PC-3 (cell line): Measurements from ENCODE around the gene BAZ1A. TPM values are rescaled to one million over a fixed set of nuclear protein-coding genes. Genes with fewer than 3 reads are reported as not detected.

Experiments used
- ATAC-seq: fragments of 200-7000 bp; cut with Tn5 transposase; 2 replicates; pipeline ENCODE4 v1.9.1; 2020; ENCODE audit warnings: mild to moderate bottlenecking, moderate library complexity
- BruUV-seq: library from RNA; stranded (reverse); fragments of 400-500 nt; replicated peaks from 2 replicates; lab custom pipeline; 2021; lab: Mats Ljungman, UMichigan
- CTCF ChIA-PET: fragments of 300-600 bp; sonication (Branson Sonifier 250); formaldehyde crosslinking; loops from one replicate; lab custom pipeline; 2022; ENCODE audit warnings: antibody characterized with exemption; lab: Charles Lee
- POLR2A ChIA-PET: fragments of 300-600 bp; sonication (Branson Sonifier 250); formaldehyde crosslinking; loops from one replicate; lab custom pipeline; 2022; ENCODE audit warnings: antibody characterized with exemption; ENCODE audit not compliant: unreplicated experiment; lab: Charles Lee
- DNase-seq: peaks from one replicate; pipeline ENCODE4 v3.0.0-alpha.2; 2015
- H2AFZ ChIP-seq: fragments of 300-600 bp; sonication (generic); 2 replicates; pipeline ENCODE4 v1.6.0; 2016; ENCODE audit warnings: antibody characterized with exemption, low read length
- H3F3A ChIP-seq: fragments of 300-600 bp; sonication (generic); one replicate; pipeline ENCODE4 v1.6.0; 2017; ENCODE audit warnings: antibody characterized with exemption, low read length, control low read depth, mild to moderate bottlenecking; ENCODE audit not compliant: unreplicated experiment
- H3K27ac ChIP-seq: fragments of 300-600 bp; sonication (generic); 2 replicates; pipeline ENCODE4 v1.5.1; 2016; ENCODE audit warnings: mild to moderate bottlenecking, low read length
- H3K27me3 ChIP-seq: fragments of 300-600 bp; sonication (generic); 2 replicates; pipeline ENCODE4 v1.6.1; 2016; ENCODE audit warnings: low read length, mixed read lengths
- H3K36me3 ChIP-seq: fragments of 300-600 bp; sonication (generic); 2 replicates; pipeline ENCODE4 v1.6.1; 2016; ENCODE audit warnings: low read depth, mixed run types, low read length, mixed read lengths
- H3K4me1 ChIP-seq: fragments of 300-600 bp; sonication (generic); 2 replicates; pipeline ENCODE4 v1.5.1; 2016; ENCODE audit warnings: low read length; ENCODE audit not compliant: insufficient read depth
- H3K4me2 ChIP-seq: fragments of 300-600 bp; sonication (generic); 2 replicates; pipeline ENCODE4 v1.6.0; 2016; ENCODE audit warnings: low read length
- H3K4me3 ChIP-seq: fragments of 300-600 bp; sonication (generic); 2 replicates; pipeline ENCODE4 v1.5.1; 2016; ENCODE audit warnings: mild to moderate bottlenecking, low read length, mixed read lengths
- H3K79me2 ChIP-seq: fragments of 300-600 bp; sonication (generic); 2 replicates; pipeline ENCODE4 v1.6.1; 2017; ENCODE audit warnings: low read length, mixed read lengths
- H3K9ac ChIP-seq: fragments of 300-600 bp; sonication (generic); 2 replicates; pipeline ENCODE4 v1.6.0; 2016; ENCODE audit warnings: mild to moderate bottlenecking, low read length
- H3K9me2 ChIP-seq: fragments of 300-600 bp; sonication (generic); replicated peaks from 2 replicates; pipeline ENCODE4 v1.6.1; 2016; ENCODE audit warnings: mixed run types, low read length, mixed read lengths
- H3K9me3 ChIP-seq: fragments of 300-600 bp; sonication (generic); 2 replicates; pipeline ENCODE4 v1.6.1; 2016; ENCODE audit warnings: low read length, mixed read lengths
- H4K20me1 ChIP-seq: fragments of 300-600 bp; sonication (generic); 2 replicates; pipeline ENCODE4 v1.6.1; 2016; ENCODE audit warnings: low read length, mixed read lengths
- EZH2 ChIP-seq: fragments of 300-600 bp; sonication (generic); IDR thresholded peaks from one replicate; pipeline ENCODE4 v1.6.1; 2017; ENCODE audit warnings: antibody characterized with exemption, mild to moderate bottlenecking, low read length; ENCODE audit not compliant: unreplicated experiment
- EZH2phosphoT487 ChIP-seq: fragments of 300-600 bp; sonication (generic); IDR thresholded peaks from 2 replicates; pipeline ENCODE4 v1.6.1; 2018; ENCODE audit warnings: mild to moderate bottlenecking, antibody characterized with exemption, low read length, borderline replicate concordance
- intact Hi-C: fragments of 100-400 bp; cut with micrococcal nuclease; formaldehyde crosslinking; loops from 2 replicates; pipeline ENCODE4 v1.9.0; 2023
- total RNA-seq: library from RNA; depleted of rRNA; stranded (reverse); fragments of >200 nt; gene quantifications from 2 replicates; pipeline ENCODE4 v1.2.3, GENCODE V29; 2014
- TF ChIP-seq, protein P1 (sequence below): fragments of 300-600 bp; sonication (generic); conservative IDR thresholded peaks from 2 replicates; pipeline ENCODE4 v1.5.1; 2017; ENCODE audit warnings: antibody characterized with exemption, low read depth, mild to moderate bottlenecking, low read length

Gene BAZ1A
- total RNA-seq, 1 experiment from 2014 or later: 24.7 TPM

DNA sequence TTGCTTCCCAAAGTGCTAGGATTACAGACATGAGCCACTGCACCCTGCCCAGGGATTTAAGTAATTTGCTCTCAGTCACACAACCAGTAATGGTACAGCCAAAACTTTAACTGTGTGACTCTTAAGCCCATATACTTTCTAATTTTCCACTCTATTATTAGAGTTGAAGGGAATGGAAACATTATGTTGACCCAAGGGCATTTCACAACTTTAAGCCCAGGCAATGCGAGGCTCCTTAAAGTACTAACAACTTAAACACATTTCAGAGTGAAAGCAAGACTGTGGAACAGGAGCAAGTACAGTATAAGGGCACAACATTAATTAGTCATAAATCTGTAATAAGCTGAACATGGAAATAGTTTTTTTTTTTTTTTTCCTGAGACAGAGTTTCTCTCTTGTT lies 39.8 kb downstream of the BAZ1A start:
- BruUV-seq: no TSS peak
- H3K4me1 ChIP-seq: peaks cover 13% of the 10 kb centered on the region
- H3K36me3 ChIP-seq: no peaks in the 10 kb centered on the region
- TF ChIP-seq EZH2phosphoT487: no peak
- TF ChIP-seq, protein P1, sequence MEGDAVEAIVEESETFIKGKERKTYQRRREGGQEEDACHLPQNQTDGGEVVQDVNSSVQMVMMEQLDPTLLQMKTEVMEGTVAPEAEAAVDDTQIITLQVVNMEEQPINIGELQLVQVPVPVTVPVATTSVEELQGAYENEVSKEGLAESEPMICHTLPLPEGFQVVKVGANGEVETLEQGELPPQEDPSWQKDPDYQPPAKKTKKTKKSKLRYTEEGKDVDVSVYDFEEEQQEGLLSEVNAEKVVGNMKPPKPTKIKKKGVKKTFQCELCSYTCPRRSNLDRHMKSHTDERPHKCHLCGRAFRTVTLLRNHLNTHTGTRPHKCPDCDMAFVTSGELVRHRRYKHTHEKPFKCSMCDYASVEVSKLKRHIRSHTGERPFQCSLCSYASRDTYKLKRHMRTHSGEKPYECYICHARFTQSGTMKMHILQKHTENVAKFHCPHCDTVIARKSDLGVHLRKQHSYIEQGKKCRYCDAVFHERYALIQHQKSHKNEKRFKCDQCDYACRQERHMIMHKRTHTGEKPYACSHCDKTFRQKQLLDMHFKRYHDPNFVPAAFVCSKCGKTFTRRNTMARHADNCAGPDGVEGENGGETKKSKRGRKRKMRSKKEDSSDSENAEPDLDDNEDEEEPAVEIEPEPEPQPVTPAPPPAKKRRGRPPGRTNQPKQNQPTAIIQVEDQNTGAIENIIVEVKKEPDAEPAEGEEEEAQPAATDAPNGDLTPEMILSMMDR: no peak
- TF ChIP-seq EZH2: no peak
- H3K4me3 ChIP-seq: no peak overlapping the region
- H3F3A ChIP-seq: no peaks in the 10 kb centered on the region
- DNase-seq: no peak
- H3K9me2 ChIP-seq: no peaks in the 10 kb centered on the region
- no peaks in the 10 kb centered on the region for H3K9me3 ChIP-seq
- ATAC-seq: no peak
- H4K20me1 ChIP-seq: no peaks in the 10 kb centered on the region
- CTCF ChIA-PET: no interaction called here
- no peak overlapping the region for H3K27ac ChIP-seq
- H3K9ac ChIP-seq: no peak overlapping the region
- H3K27me3 ChIP-seq: no peaks in the 10 kb centered on the region
- H3K4me2 ChIP-seq: no peak overlapping the region
- POLR2A ChIA-PET: no interaction called here
- H3K79me2 ChIP-seq: peaks cover 16% of the 10 kb centered on the region; the same call in 1 of the 2 replicates
- intact Hi-C loops: no loop called here
- no peak overlapping the region for H2AFZ ChIP-seq

DNA sequence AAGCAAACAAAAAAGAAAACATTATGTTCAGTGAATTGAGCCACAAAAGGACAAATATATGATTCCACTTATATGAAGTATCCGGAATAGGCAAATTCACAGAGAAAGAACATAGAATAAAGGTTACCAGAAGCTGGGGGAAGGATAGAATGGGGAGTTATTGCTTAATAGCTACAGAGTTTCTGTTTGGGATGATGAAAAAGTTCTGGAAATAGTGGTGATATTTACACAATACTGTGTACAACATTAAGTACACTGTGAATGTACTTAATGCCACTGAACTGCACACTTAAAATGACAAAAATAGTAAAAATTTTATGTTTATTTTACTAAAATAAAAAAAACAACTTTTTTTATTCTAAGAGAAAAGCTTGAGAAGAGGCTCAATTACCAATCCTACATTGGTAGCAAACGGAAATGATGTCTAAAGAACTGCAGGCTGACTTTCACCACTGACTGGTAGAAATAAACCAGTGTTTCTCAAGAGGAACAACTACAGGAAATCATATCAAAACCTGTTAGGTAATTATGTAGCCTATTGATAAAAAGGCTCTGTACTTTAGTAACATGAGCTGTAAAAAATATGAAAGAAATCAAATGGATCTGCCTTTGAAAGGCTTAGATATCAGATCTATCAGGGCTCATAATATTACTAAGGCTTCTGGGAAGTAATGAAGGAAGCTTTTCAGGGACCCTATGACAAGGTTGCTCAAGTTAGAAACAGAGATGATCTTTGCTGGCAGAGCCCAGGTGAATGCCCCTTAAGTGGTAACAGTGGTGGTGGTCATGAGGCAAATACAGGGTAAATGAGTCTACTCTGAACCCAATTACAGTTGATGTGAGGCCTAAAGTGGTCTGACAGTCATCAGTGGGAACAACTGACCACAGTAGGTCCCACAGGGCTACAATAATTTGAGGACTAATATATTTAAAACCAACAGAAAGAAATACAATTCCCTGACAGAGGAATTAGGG lies 41.3 kb downstream of the BAZ1A start:
- no peaks in the 10 kb centered on the region for H3K27me3 ChIP-seq
- no peaks in the 10 kb centered on the region for H3K36me3 ChIP-seq
- ChIA-PET CTCF (no interaction called here), POLR2A (no interaction called here)
- peaks cover 13% of the 10 kb centered on the region for H3K4me1 ChIP-seq
- no peak overlapping the region for H3K27ac ChIP-seq
- peaks cover 22% of the 10 kb centered on the region; the same call in 1 of the 2 replicates for H3K79me2 ChIP-seq
- no peaks in the 10 kb centered on the region for H3F3A ChIP-seq
- DNase-seq: no peak
- no TSS peak for BruUV-seq
- no peaks in the 10 kb centered on the region for H3K9me3 ChIP-seq
- no peak overlapping the region for H2AFZ ChIP-seq
- intact Hi-C loops: no loop called here
- H3K4me2 ChIP-seq: no peak overlapping the region
- no peak overlapping the region for H3K9ac ChIP-seq
- no peak overlapping the region for H3K4me3 ChIP-seq
- TF ChIP-seq EZH2 (no peak), EZH2phosphoT487 (no peak)
- TF ChIP-seq, protein P1: no peak
- no peaks in the 10 kb centered on the region for H4K20me1 ChIP-seq
- no peak for ATAC-seq
- no peaks in the 10 kb centered on the region for H3K9me2 ChIP-seq

DNA sequence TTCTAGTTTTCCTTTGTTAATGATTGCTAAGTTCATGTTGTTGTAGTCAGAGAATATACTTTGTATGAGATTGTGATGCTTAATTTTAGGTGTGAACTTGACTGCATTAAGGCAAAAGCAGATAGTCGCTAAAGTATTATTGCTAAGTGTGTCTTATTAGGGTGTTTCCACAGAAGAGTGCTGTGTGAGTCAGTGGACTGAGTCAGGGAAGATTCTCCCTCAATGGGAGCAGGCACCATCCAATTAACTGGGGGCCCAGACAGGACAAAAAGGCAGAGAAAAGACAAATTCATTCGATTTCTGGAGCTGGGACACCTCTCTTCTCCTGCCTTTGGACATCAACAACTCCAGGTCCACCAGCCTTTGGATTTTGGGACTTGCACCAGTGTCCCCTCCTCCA lies 48.5 kb downstream of the BAZ1A start:
- H3F3A ChIP-seq: no peaks in the 10 kb centered on the region
- peaks cover 9% of the 10 kb centered on the region; the same call in 1 of the 2 replicates for H3K79me2 ChIP-seq
- no peak overlapping the region for H3K4me2 ChIP-seq
- H3K27ac ChIP-seq: no peak overlapping the region
- H4K20me1 ChIP-seq: no peaks in the 10 kb centered on the region
- ChIA-PET CTCF (no interaction called here), POLR2A (no interaction called here)
- H2AFZ ChIP-seq: no peak overlapping the region
- peak; percentile 10 for DNase-seq
- intact Hi-C loops: no loop called here
- H3K9ac ChIP-seq: no peak overlapping the region
- BruUV-seq: no TSS peak
- peak; percentile 79 for ATAC-seq
- H3K36me3 ChIP-seq: peaks cover 6% of the 10 kb centered on the region; the same call in 1 of the 2 replicates
- H3K9me3 ChIP-seq: no peaks in the 10 kb centered on the region
- no peak overlapping the region for H3K4me3 ChIP-seq
- TF ChIP-seq, protein P1: no peak
- no peaks in the 10 kb centered on the region for H3K9me2 ChIP-seq
- no peaks in the 10 kb centered on the region for H3K4me1 ChIP-seq
- no peaks in the 10 kb centered on the region for H3K27me3 ChIP-seq
